ENCODE measurements around the gene NPEPL1.

NPEPL1 gene

DNA sequence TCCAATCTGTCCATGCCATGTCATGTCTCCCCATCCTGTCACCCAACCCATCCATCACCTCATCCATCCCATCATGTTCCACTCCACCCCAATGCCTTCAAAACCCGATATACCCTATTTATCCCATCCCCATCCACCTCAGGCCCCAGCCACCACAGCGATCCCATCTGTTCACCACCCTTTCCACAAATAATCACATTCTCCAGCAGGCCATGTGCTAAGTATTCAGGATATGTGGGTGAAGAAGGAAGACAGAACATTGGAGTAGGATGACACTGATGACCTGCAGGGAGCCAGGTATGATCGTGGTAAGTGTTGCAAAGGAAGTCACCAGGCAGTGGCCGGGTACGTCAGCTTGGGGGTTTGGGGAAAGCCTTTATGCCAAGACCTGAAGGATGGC lies 48.8 kb downstream of the NPEPL1 start:
- Mint-ChIP-seq H3K27me3 (ENCODE audit: low read depth) (peaks cover 21% of the 10 kb centered on the region), H3K27ac (no peak overlapping the region), H3K4me3 (no peak overlapping the region), H3K36me3 (ENCODE audit: low read depth) (no peaks in the 10 kb centered on the region), H3K9me3 (peaks cover 9% of the 10 kb centered on the region), H3K4me1 (peaks cover 15% of the 10 kb centered on the region)
- TF ChIP-seq, protein P1, sequence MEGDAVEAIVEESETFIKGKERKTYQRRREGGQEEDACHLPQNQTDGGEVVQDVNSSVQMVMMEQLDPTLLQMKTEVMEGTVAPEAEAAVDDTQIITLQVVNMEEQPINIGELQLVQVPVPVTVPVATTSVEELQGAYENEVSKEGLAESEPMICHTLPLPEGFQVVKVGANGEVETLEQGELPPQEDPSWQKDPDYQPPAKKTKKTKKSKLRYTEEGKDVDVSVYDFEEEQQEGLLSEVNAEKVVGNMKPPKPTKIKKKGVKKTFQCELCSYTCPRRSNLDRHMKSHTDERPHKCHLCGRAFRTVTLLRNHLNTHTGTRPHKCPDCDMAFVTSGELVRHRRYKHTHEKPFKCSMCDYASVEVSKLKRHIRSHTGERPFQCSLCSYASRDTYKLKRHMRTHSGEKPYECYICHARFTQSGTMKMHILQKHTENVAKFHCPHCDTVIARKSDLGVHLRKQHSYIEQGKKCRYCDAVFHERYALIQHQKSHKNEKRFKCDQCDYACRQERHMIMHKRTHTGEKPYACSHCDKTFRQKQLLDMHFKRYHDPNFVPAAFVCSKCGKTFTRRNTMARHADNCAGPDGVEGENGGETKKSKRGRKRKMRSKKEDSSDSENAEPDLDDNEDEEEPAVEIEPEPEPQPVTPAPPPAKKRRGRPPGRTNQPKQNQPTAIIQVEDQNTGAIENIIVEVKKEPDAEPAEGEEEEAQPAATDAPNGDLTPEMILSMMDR (IDR thresholded peaks at IDR 0.05; ENCODE audit: unreplicated experiment in 3 of 3): no peak

DNA sequence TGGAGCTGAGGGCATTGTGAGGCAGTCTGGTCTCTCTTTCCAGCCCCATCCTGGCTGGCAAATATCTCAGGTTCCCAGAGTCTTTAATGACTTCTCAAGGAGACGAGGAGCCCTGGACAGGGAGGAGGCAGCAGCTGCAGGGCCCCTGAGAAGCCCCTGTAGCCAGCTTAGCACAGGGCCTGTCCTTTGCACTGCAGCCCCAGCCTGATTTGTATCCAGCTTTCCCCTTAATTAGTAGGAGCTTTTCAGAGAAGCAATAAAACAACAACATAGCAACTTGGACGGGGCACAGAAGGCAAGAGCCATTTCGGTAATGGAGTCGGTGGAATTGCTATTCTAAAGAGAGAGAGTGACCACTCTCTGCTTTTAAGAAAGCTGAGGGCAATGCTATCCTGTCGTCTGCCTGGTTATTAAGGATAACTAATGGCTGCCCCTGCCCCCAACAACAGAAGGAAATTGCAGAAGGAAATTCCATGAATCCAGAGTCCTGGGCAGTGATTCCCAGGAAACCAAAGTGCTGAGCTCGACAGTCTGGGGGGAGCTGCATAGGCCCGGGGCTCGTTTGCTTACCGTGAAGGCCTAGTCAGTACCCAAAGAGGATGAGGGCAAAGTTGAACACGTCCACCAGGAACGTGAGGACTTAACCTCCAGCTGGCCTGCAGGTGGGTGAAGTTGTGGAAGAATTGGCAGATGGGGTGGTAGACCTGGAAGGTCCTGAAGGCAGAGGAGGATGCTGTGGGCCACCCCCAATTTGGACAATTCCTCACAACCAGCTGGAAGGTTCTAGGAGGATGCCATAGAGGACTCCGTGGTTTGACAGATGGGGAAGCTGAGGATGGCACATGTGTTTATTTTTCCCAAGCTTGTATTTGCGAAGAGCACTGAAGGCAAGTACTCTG lies 50.3 kb downstream of the NPEPL1 start:
- TF ChIP-seq, protein P1 (IDR thresholded peaks at IDR 0.05; ENCODE audit: unreplicated experiment in 3 of 3): no peak
- Mint-ChIP-seq H3K27me3 (ENCODE audit: low read depth) (peaks cover 33% of the 10 kb centered on the region), H3K27ac (peak overlapping the region; percentile 20 to 63 (median 50)), H3K4me1 (peaks cover 27% of the 10 kb centered on the region), H3K9me3 (peaks cover 9% of the 10 kb centered on the region), H3K4me3 (no peak overlapping the region), H3K36me3 (ENCODE audit: low read depth) (no peaks in the 10 kb centered on the region)

DNA sequence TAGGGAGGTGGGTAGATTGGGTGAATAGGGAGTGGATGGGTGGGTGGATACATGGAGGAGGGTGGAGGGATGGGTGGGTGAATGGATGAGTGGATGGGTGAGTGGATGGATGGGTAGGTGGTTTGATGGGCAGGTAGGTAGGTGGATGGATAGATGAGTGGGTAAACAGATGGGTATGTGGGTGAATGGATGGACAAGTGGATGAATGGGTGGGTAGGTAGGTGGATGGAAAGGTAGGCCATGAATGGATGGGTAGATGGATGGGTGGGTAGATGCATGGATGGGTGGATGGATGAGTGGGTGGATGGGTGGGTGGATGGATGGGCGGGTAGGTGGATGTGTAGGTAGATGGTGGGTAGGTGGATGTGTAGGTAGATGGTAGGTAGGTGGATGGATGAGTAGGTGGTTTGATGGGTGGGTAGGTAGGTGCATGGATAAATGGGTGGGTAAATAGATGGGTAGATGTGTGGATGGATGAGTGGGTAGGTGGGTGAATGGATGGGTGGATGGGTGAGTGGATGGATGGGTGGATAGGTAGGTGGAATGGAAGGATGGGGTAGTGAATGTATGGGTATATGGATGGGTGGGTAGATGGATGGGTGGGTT lies 51.4 kb downstream of the NPEPL1 start:
- Mint-ChIP-seq H3K4me3 (no peak overlapping the region), H3K36me3 (ENCODE audit: low read depth) (no peaks in the 10 kb centered on the region), H3K9me3 (peaks cover 9% of the 10 kb centered on the region), H3K27me3 (ENCODE audit: low read depth) (peaks cover 42% of the 10 kb centered on the region), H3K4me1 (peaks cover 27% of the 10 kb centered on the region), H3K27ac (no peak overlapping the region)
- TF ChIP-seq, protein P1 (IDR thresholded peaks at IDR 0.05; ENCODE audit: unreplicated experiment in 3 of 3): no peak

DNA sequence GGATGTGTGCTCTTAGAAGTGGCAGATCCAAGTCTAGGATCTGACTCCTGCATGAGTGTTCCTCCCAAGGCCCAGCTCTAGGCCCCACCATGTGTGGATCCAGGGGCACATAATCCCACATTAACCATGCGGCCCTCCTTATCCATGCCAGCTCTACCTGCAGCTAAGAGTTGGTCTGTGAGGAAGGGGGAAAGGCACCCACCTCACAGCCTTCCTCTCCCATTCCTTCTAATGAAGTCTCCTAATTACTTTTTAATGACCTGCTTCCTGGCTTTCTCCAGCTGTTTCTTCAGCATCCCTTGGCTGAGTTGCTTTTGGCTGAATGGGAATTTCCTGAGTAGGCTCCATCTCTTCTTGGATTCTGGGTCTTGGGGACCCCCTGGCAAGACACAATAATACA lies 52.2 kb downstream of the NPEPL1 start:
- Mint-ChIP-seq H3K4me1 (peaks cover 27% of the 10 kb centered on the region), H3K27me3 (ENCODE audit: low read depth) (peaks cover 47% of the 10 kb centered on the region), H3K4me3 (no peak overlapping the region), H3K36me3 (ENCODE audit: low read depth) (no peaks in the 10 kb centered on the region), H3K27ac (no peak overlapping the region), H3K9me3 (peaks cover under 1% of the 10 kb centered on the region)
- TF ChIP-seq, protein P1 (IDR thresholded peaks at IDR 0.05; ENCODE audit: unreplicated experiment in 3 of 3): no peak

DNA sequence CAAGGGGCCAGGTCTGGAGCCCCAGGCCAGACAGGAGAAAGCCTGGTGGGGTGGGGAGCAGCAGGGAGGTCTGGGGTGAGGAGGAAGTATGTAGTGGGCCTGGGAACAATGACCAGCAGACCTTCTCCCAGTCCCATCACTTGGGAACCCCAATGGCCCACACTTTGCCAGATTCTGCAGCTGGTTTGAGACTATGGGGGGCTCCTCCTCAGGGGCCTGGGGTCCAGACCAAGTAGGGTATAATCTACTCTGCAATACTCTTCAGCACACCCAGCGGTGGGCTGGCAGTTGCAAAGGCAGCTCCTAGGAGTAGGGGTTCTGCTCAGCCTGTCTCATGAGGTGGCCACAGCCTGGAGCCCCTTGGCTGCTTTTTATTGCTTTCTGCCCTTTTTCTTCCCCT lies 52.8 kb downstream of the NPEPL1 start:
- Mint-ChIP-seq H3K4me1 (peaks cover 27% of the 10 kb centered on the region), H3K27me3 (ENCODE audit: low read depth) (peaks cover 52% of the 10 kb centered on the region), H3K27ac (no peak overlapping the region), H3K4me3 (no peak overlapping the region), H3K9me3 (no peaks in the 10 kb centered on the region), H3K36me3 (ENCODE audit: low read depth) (no peaks in the 10 kb centered on the region)
- TF ChIP-seq, protein P1 (IDR thresholded peaks at IDR 0.05; ENCODE audit: unreplicated experiment in 3 of 3): no peak
